SK-N-MC (cell line): ENCODE data around the gene RASSF8.

ENCODE experiments used
- DNase-seq: peaks from one replicate; pipeline ENCODE4 v3.0.0-alpha.2; 2011; ENCODE audit warnings: low read depth, low spot score
- H3K27ac ChIP-seq: fragments of 200-600 bp; sonication (generic); 2 replicates; pipeline ENCODE4 v1.5.1; 2016; ENCODE audit warnings: mixed run types
- H3K36me3 ChIP-seq: fragments of 200-600 bp; sonication (generic); 2 replicates; pipeline ENCODE4 v1.6.1; 2017; ENCODE audit warnings: antibody characterized with exemption, low read length, mixed read lengths; ENCODE audit not compliant: insufficient read depth
- H3K4me3 ChIP-seq: fragments of 200-600 bp; sonication (generic); 2 replicates; pipeline ENCODE4 v1.5.1; 2016
- H3K9ac ChIP-seq: fragments of 200-600 bp; sonication (generic); 2 replicates; pipeline ENCODE4 v1.8.0; 2017; ENCODE audit warnings: mixed run types, mixed read lengths; ENCODE audit not compliant: insufficient read length
- H3K9me3 ChIP-seq: fragments of 200-600 bp; sonication (generic); 2 replicates; pipeline ENCODE4 v1.6.1; 2017; ENCODE audit warnings: low read depth, mild to moderate bottlenecking, antibody characterized with exemption, low read length, moderate library complexity, mixed read lengths
- EZH2 ChIP-seq: fragments of 200-600 bp; sonication (generic); IDR thresholded peaks from one replicate; pipeline ENCODE4 v1.6.1; 2017; ENCODE audit warnings: antibody characterized with exemption
- FOXP2 ChIP-seq: optimal IDR thresholded peaks from 2 replicates; pipeline ENCODE3; 2011; ENCODE audit warnings: mild to moderate bottlenecking, moderate library complexity; ENCODE audit not compliant: insufficient read depth; ENCODE audit errors: extremely low read length, control extremely low read depth
- POLR2AphosphoS5 ChIP-seq: IDR thresholded peaks from 2 replicates; pipeline ENCODE4 v1.6.1; 2012; ENCODE audit warnings: mild to moderate bottlenecking, low read depth, low read length, borderline replicate concordance

RASSF8 gene

DNA sequence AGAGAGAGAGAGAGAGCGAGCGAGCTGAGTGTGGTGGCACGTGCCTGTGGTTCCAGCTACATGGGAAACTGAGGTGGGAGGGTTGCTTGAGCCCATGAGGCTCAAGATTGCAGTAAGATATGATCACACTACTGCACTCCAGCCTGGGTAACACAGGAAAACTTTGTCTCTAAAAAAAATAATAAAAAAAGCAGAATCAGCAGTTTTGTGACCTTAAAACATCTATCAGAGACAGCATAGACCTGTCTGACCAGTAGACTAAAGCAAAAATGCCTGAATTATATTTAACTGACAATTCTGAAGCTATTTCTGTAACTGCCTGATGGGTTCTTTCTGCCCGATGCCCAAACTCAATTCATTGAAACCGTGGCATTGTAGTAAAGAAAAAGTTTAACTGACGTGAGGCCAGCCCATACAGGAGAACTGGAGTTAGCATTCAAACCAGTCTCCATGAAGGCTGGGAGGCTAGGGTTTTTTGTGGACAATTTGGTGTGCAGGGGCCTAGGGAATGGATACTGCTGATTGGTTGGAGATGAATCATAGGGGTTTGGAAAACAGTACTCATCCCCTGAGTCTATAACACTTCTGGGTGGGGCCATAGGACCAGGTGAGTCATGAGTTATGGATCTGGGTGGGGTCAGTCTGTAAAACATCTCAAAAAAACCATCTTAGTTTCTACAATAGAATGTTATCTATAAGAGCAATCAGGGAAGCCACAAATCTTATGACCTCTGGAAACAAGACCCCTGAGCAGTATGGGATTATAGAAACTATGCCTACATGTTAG lies 8.0 kb upstream of the RASSF8 start:
- no peak overlapping the region for H3K4me3 ChIP-seq
- H3K9me3 ChIP-seq: no peaks in the 10 kb centered on the region
- DNase-seq: no peak
- H3K36me3 ChIP-seq: no peaks in the 10 kb centered on the region
- no peak overlapping the region for H3K27ac ChIP-seq
- TF ChIP-seq POLR2AphosphoS5 (no peak), FOXP2 (no peak), EZH2 (no peak)
- H3K9ac ChIP-seq: no peak overlapping the region

DNA sequence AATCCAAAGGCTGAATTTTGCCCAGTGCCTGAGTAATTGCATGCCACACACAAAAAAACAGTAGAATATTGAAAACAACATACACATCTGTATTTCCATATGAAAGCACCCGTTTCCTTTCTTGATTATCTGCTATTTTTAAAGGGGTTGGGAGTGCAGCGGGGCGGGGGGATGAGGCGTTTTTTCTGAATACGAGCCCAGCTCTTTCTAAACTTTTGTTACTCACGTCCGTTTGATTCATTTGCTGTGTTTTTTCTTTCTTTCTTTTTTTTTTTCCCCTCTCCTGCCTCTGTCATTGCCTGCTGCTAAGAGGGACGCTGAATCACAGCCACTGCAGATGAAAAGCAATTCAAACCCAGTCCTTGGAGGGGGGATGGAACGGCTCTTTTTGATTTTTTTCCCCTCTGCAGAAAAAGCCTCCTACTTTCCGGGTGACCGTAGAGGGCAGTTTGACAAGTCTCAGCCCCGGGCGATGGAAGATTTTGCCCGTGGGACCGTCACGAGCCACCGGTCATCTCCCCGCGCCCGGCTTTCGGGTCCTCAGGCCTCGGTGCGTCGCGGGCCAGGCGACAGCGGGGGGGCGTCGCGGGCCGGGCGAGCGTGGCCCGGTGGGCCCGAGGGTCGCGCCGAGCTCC lies 572 bp upstream of the RASSF8 start:
- no peak for TF ChIP-seq POLR2AphosphoS5
- no peak for DNase-seq
- Histone ChIP-seq H3K36me3 (no peaks in the 10 kb centered on the region), H3K9me3 (no peaks in the 10 kb centered on the region), H3K27ac (no peak overlapping the region), H3K9ac (peak overlapping the region; percentile 75), H3K4me3 (peak overlapping the region; percentile 87)

DNA sequence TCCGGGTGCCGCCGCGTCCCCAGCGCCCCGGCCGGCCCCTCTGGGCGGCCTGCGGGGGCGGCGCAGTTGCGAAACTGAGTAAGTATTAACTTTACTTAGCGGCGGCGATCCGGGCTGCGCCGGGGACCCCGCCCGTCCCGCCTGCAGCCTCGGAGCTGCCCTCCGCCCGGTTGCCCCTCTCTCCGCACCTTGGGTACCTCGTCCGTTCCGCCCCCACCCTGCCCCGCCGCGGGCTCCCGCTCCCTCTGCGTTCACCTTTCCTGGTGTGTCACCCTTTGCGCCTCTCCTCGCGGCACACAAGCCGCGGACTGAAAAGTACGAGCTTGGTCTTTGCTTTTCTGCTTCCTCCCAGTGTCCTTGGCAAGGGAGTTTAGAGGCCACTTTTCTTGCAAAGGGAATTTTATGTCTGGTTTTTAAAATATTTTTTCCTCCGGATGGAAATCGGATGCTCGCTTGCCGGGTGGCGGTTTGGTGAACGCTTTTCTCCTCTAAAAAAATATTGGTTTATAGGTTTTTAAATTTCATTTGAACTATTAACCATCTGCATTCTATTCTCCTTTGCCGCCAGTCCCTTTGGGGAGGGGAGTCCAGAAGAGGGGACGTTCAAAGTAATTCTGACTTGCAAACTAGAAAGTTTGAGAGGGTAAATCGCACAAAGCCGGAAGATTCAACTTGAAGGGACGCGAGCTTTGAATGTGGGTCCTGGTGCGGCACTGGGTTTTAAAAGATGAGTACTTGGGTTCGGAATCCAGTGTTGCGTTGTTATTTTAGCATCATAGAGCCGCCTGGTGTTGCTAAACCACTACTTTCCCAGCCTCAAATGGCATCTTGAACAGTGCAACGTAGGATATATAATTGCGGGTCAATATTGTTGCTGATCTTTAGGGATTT lies 834 bp downstream of the RASSF8 start:
- no peak for DNase-seq
- peak overlapping the region; percentile 75 for H3K4me3 ChIP-seq
- peak overlapping the region; percentile 51 for H3K9ac ChIP-seq
- H3K27ac ChIP-seq: no peak overlapping the region
- H3K36me3 ChIP-seq: no peaks in the 10 kb centered on the region
- no peaks in the 10 kb centered on the region for H3K9me3 ChIP-seq
- TF ChIP-seq FOXP2 (no peak), EZH2 (no peak), POLR2AphosphoS5 (no peak)

DNA sequence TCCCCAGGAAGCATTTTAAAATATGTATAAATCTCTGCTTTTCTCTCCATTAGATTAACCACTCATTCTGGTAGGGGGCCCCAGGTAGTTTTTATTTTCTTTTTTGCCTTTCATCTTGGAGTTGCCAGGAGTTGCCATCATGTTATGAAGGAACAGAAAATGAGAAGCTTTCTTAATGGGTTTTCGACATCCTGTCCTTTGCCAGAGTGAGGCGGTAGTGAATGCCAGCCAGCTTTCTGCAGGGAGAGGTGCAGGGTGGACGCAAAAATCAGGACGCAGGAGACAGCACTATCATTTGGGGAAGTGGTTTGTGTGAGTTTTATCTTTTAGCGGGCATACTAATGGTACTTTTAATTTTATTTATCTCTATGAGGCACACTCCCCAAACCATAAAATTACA lies 1.7 kb downstream of the RASSF8 start:
- DNase-seq: no peak
- Histone ChIP-seq H3K9me3 (no peaks in the 10 kb centered on the region), H3K27ac (no peak overlapping the region), H3K4me3 (no peak overlapping the region), H3K9ac (no peak overlapping the region), H3K36me3 (no peaks in the 10 kb centered on the region)
- no peak for TF ChIP-seq FOXP2
- no peak for TF ChIP-seq EZH2
- TF ChIP-seq POLR2AphosphoS5: no peak

DNA sequence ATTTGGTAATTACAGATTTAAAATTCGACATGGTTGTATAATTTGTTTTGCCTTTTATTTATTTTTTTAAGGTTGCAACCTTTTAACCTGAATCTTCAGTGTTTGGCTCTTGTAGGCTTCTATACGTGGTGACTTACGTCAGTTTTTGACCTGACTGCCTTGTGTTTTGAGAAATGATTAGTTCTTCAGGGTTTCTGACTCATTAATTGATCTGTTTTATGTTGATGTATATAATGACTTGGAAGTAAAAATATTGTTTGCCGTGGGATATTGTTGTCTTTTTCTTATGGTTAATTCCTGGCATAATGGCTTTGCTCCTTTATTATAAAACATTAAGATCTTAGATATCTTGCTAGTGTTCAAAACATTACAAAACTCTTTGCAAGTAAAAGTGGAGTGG lies 2.5 kb downstream of the RASSF8 start:
- H3K36me3 ChIP-seq: no peaks in the 10 kb centered on the region
- H3K9me3 ChIP-seq: no peaks in the 10 kb centered on the region
- TF ChIP-seq POLR2AphosphoS5: no peak
- TF ChIP-seq FOXP2: no peak
- TF ChIP-seq EZH2: no peak
- no peak overlapping the region for H3K9ac ChIP-seq
- no peak for DNase-seq
- no peak overlapping the region for H3K27ac ChIP-seq
- H3K4me3 ChIP-seq: no peak overlapping the region

DNA sequence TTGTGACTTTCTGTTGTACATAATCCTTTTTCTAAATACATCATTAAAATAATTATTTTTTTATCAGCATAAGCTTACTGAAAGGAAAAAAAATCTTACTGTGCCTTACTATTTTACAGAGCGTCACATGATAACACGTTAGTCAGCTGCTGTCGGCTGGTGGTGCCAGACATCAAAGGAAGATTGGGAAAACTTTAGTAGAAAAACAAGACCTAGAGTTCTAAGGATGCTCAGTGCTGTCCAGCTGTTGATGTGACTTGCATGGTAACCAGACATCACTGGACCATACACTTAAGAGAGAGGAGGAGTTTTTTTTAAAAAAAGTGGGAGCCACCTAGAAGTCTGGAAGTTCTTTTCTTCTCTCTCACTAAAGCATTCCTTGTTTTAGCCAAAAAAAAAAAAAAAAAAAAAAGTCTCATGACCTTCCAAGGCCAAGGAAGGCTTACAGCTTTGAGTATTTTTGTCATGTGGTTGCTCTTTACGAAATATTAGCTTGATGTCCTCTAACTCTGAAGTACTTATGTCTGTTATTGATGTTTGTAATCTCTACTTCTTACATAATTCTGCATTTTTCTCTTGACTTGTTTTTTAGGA lies 4.5 kb downstream of the RASSF8 start:
- Histone ChIP-seq H3K36me3 (no peaks in the 10 kb centered on the region), H3K9ac (no peak overlapping the region), H3K27ac (no peak overlapping the region), H3K4me3 (no peak overlapping the region), H3K9me3 (no peaks in the 10 kb centered on the region)
- no peak for DNase-seq
- TF ChIP-seq POLR2AphosphoS5 (no peak), FOXP2 (no peak), EZH2 (no peak)

DNA sequence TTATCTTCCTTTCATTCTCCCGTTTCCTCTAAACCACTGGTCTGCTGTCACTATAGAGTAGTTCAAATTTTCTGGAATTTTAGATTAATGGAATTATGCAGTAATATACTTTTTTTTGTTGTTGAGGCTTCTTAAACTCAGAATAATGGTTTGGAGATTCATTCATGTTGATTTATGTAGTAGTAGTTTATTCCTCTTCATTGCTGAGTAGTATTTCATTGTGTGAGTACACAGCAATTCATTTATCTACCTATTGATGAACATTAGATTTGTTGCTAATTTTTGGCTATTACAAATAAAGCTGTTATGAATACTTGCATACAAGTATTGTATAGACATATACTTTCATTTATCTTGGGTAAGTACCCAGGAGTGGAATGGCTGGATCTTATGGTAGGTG lies 7.2 kb downstream of the RASSF8 start:
- H3K9me3 ChIP-seq: no peaks in the 10 kb centered on the region
- no peak overlapping the region for H3K4me3 ChIP-seq
- H3K36me3 ChIP-seq: no peaks in the 10 kb centered on the region
- H3K9ac ChIP-seq: no peak overlapping the region
- no peak overlapping the region for H3K27ac ChIP-seq
- TF ChIP-seq POLR2AphosphoS5 (no peak), FOXP2 (no peak), EZH2 (no peak)
- no peak for DNase-seq

DNA sequence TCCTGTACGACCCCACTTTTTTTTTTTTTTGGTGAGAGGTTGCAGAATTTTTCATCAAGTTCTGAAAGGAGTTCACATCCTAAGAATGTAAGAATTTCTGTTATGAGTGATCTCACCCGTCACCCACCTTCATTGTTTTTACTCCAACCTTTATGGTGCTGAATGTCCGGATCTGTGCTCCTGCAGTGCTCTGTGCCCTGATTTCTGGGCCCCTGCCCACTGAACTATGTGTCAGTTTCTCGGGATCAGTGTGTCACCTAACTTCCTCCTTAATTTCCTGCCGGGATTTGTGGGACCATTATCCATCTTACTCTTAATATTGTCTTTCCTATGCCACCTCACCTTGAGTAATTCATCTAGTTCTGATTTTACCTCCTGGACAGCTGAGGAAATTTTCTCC lies 11.6 kb downstream of the RASSF8 start:
- Histone ChIP-seq H3K27ac (no peak overlapping the region), H3K4me3 (no peak overlapping the region)
- TF ChIP-seq EZH2 (no peak), POLR2AphosphoS5 (no peak), FOXP2 (no peak)

More for the DNA sequence above, 11.6 kb downstream of the RASSF8 start:
- H3K36me3 ChIP-seq: no peaks in the 10 kb centered on the region
- H3K9me3 ChIP-seq: no peaks in the 10 kb centered on the region
- DNase-seq: no peak
- no peak overlapping the region for H3K9ac ChIP-seq
